ES-I3 (cell line): ENCODE data around the gene TMEM132D.

Experiments used
- H3K36me3 ChIP-seq: 2 replicates; pipeline ENCODE4 v1.6.1; 2013; ENCODE audit warnings: mild to moderate bottlenecking, low read length, control low read depth, moderate library complexity; ENCODE audit not compliant: insufficient read depth
- H3K4me1 ChIP-seq: 2 replicates; pipeline ENCODE4 v1.6.1; 2013; ENCODE audit warnings: mild to moderate bottlenecking, control low read depth, low read length; ENCODE audit not compliant: insufficient read depth
- H3K9ac ChIP-seq: 2 replicates; pipeline ENCODE4 v1.6.1; 2013; ENCODE audit warnings: low read depth, mild to moderate bottlenecking, low read length, moderate library complexity
- H3K9me3 ChIP-seq: 2 replicates; pipeline ENCODE4 v1.6.1; 2013; ENCODE audit warnings: mild to moderate bottlenecking, low read length, moderate library complexity; ENCODE audit not compliant: control insufficient read depth, insufficient read depth

TMEM132D gene

DNA sequence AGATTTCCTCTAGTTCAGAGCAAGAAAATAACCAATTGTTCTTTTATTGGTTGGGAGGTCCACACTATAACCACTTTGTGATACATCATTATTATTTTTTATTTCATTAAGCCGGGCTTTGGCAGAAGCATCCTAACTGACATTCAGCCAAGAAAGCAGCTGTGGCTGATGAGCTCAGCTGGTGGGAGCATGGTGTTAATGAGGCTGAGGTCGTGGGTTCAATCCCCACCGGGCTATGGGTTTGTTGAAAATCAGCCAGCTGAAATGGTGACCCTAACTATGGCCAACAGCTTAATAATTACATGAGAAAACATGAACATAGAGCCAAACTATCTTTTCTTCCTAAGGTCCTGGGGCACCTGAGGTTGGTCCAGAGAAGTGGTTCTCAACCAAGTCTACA is 672.3 kb downstream of the TMEM132D start:
- H3K9ac ChIP-seq = no peak overlapping the region
- no peaks in the 10 kb centered on the region for H3K4me1 ChIP-seq
- H3K36me3 ChIP-seq = no peaks in the 10 kb centered on the region
- H3K9me3 ChIP-seq = no peaks in the 10 kb centered on the region

DNA sequence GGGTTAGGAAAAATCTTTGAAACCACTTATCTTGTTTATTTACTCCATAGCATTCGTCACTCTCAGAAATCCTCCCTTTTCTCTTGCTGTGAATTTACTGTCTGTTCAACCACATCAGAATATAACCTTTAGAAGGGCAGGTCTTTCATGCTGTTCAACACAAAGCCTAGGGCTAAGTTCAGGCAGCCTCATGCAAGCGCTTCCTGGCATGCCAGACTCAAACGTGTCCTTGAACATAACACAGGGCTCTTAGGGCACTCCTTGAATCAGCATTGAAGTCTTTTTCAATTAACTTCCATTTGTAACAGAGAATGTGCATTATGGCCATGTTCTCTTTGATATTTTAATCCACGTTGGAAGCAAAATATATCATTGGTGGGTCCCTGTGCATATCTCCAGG is 672.8 kb downstream of the TMEM132D start:
- no peaks in the 10 kb centered on the region; the same call in 1 of the 2 replicates for H3K4me1 ChIP-seq
- no peaks in the 10 kb centered on the region for H3K36me3 ChIP-seq
- no peak overlapping the region for H3K9ac ChIP-seq
- H3K9me3 ChIP-seq = no peaks in the 10 kb centered on the region

- Histone ChIP-seq H3K4me1 (no peaks in the 10 kb centered on the region; the same call in 1 of the 2 replicates), H3K9ac (no peak overlapping the region), H3K36me3 (no peaks in the 10 kb centered on the region), H3K9me3 (no peaks in the 10 kb centered on the region)
These were observed 677.0 kb downstream of the TMEM132D start for GRCh38 chr12:129226851-129227250.

GRCh38 chr12:129226005-129226404 is 677.8 kb downstream of the TMEM132D start:
- Histone ChIP-seq H3K9me3 (no peaks in the 10 kb centered on the region), H3K9ac (no peak overlapping the region), H3K4me1 (no peaks in the 10 kb centered on the region; the same call in 1 of the 2 replicates), H3K36me3 (no peaks in the 10 kb centered on the region)

- no peak overlapping the region for H3K9ac ChIP-seq
- peaks cover 2% of the 10 kb centered on the region; the same call in 1 of the 2 replicates for H3K9me3 ChIP-seq
- H3K4me1 ChIP-seq = no peaks in the 10 kb centered on the region
- no peaks in the 10 kb centered on the region for H3K36me3 ChIP-seq
These were observed 688.3 kb downstream of the TMEM132D start for GRCh38 chr12:129215556-129215955.

- Histone ChIP-seq H3K9ac (no peak overlapping the region), H3K4me1 (no peaks in the 10 kb centered on the region), H3K9me3 (peaks cover 2% of the 10 kb centered on the region; the same call in 1 of the 2 replicates), H3K36me3 (no peaks in the 10 kb centered on the region)
These were observed 690.3 kb downstream of the TMEM132D start for GRCh38 chr12:129213551-129213950.

DNA sequence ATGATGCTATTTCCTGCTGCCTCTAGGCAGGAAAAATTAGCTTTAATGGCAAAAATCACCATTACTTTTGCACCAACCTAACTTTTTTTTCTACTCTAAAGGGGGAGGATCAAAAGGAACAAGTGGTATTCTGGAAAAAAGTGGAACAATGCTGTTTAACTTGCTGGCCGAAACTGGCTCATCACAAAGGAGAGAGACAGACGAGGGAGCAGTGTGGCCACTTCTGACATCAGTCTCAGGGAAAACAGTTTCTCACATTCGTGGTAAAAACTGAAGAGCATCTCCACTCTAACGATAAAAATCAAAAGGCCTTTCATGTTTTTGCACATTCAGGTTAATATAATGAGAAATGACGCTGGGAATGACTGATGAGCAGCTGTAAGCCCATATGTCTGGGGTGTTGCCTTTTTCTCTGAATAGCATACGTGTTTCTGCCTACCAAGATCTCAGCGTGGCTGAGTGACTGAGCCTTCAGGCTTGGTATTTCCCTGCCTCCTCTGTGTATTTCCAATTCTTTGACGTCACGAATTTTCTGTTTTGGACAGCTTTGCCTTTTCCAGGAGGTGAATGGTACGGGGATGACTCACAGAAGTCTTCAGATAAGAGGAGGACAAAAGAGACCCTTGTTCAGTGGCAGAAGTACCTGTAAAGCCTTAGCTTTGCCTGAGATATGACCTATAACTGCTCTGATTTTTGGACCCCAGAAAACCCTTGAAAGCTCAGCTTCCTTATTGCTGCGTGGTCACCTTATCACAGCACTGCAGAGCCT is 691.8 kb downstream of the TMEM132D start:
- Histone ChIP-seq H3K4me1 (no peaks in the 10 kb centered on the region), H3K9me3 (peaks cover 2% of the 10 kb centered on the region; the same call in 1 of the 2 replicates), H3K36me3 (no peaks in the 10 kb centered on the region), H3K9ac (no peak overlapping the region)

GRCh38 chr12:129208566-129208965 is 695.3 kb downstream of the TMEM132D start:
- no peaks in the 10 kb centered on the region for H3K4me1 ChIP-seq
- no peak overlapping the region for H3K9ac ChIP-seq
- no peaks in the 10 kb centered on the region for H3K36me3 ChIP-seq
- no peaks in the 10 kb centered on the region for H3K9me3 ChIP-seq

GRCh38 chr12:129207084-129207483 is 696.7 kb downstream of the TMEM132D start:
- Histone ChIP-seq H3K4me1 (no peaks in the 10 kb centered on the region), H3K36me3 (no peaks in the 10 kb centered on the region), H3K9ac (no peak overlapping the region), H3K9me3 (no peaks in the 10 kb centered on the region)

GRCh38 chr12:129203456-129203855 is 700.4 kb downstream of the TMEM132D start:
- H3K4me1 ChIP-seq = no peaks in the 10 kb centered on the region
- 0 out of 2 replicates have a peak, but pooled peaks cover 2% of the 10 kb centered on the region for H3K9me3 ChIP-seq
- H3K9ac ChIP-seq = no peak overlapping the region
- H3K36me3 ChIP-seq = no peaks in the 10 kb centered on the region

DNA sequence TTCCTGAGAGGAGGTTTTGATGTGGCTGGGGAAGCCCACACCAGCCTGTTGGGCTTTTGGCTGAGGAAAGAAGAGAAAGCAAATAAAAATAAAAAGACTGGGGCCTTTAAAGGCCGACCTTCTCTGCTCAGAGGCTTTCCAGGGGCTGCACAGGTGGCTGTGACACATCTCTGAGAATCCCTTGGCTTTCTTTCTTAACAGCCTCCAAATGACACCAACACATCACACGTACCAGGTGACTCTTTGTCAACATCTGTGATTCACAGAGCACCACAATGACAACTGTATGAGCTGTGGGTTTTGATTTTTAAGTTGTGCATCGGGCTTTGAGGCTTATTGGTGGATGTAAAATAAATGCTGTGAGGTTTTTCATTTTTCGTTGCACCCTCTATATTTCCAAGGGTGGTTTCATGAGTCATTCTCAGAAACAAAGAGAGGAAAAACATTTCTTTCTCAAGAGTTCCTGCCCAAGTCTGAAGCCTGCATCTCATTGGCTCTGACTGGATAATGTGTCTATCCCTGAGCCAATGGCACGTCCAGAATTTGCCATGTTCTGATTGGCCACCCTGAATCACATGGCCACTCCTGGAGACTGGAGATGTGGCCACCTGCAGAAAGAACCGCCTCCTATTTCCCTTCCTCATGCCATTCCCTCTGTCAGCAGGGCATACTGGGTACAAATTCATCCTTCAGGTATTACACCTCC is 701.6 kb downstream of the TMEM132D start:
- no peak overlapping the region for H3K9ac ChIP-seq
- H3K9me3 ChIP-seq = 0 out of 2 replicates have a peak, but pooled peaks cover 2% of the 10 kb centered on the region
- no peaks in the 10 kb centered on the region for H3K36me3 ChIP-seq
- no peaks in the 10 kb centered on the region for H3K4me1 ChIP-seq

DNA sequence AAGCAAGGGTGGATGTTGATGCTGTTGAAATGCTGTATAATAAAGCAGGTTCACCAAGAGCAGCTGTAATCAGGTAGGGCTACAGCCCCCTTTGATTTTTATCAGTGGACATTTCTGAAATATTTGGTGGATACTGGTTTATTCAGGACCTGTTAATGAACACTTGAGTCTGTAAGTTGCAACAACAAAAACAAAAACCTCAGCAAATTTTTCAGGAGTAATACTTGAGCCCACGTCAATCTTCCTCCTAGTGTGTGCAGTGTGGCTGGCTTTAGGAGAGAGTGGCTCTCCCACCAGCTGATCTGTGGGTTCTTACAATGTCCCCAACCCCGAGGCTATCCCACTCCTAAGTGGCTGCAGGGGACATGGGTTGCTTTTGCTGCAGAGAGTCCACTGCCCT is 702.8 kb downstream of the TMEM132D start:
- Histone ChIP-seq H3K36me3 (no peaks in the 10 kb centered on the region), H3K9ac (no peak overlapping the region), H3K9me3 (0 out of 2 replicates have a peak, but pooled peaks cover 2% of the 10 kb centered on the region), H3K4me1 (no peaks in the 10 kb centered on the region)

DNA sequence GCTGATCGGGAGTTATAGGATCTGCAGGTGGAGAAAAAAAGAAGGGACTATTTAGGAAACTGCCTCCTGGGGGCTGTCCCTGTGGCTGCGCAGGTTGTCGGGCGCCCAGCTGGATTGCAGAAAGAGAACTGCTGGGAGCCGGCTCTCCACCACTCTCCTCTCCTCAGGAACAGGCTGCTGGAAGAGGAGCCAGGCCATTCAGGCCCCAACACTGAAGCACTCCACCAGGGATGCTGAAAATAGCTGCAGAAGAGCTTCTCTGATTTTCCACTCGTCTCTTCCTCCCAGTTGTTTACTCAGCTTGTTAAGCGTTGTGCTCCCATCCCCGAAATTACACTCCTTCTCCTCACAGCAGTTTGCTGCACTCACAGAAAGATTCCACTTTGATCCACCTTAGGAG is 703.2 kb downstream of the TMEM132D start:
- H3K4me1 ChIP-seq = no peaks in the 10 kb centered on the region
- 0 out of 2 replicates have a peak, but pooled peaks cover 2% of the 10 kb centered on the region for H3K9me3 ChIP-seq
- no peaks in the 10 kb centered on the region for H3K36me3 ChIP-seq
- H3K9ac ChIP-seq = no peak overlapping the region

DNA sequence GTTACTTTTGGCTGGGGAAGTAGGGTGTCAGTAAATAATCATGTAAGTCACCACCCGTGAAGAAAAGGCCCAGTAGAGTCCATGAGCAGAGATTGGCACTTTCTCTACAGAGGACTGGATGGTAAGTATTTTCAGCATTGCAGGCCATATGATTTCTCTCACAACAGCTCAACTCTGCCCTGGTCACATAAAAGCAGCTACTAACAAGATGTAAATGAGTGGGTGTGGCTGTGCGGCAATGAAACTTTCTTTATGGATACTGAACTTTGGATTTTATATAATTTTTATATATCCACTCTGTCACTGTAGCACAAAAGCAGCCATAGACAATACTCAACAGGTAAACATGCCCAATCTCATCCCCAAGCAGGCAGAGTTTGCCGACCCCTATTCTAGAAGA is 706.9 kb downstream of the TMEM132D start:
- Histone ChIP-seq H3K9me3 (0 out of 2 replicates have a peak, but pooled peaks cover 2% of the 10 kb centered on the region), H3K9ac (no peak overlapping the region), H3K4me1 (no peaks in the 10 kb centered on the region), H3K36me3 (no peaks in the 10 kb centered on the region; the same call in 1 of the 2 replicates)

DNA sequence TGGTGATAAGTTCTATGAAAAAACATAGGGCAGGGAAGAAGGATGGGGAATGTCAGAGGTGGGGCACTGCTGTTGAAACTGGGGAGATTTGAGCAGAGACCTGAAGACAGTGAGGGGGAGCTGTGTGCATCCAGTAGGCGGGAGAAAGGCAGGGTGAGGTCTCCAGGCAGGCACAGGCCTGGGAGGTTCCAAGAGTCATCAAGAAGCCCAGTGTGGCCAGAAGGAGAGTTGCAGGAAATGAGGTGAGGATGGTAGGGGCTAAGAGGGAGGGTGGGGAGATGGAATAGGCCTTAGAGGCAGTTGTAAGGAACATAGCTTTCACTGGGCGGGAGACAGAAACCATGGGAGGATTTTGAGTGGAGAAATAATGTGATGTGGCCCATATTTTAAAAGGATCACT is 708.7 kb downstream of the TMEM132D start:
- Histone ChIP-seq H3K9me3 (0 out of 2 replicates have a peak, but pooled peaks cover 2% of the 10 kb centered on the region), H3K36me3 (no peaks in the 10 kb centered on the region; the same call in 1 of the 2 replicates), H3K4me1 (no peaks in the 10 kb centered on the region), H3K9ac (no peak overlapping the region)
